ENCODE data around the gene SHROOM1. TPM values are rescaled to one million over a fixed set of nuclear protein-coding genes. Genes with fewer than 3 reads are reported as not detected.
A peak's percentile ranks its signal among the peaks of the same experiment; 100 is the strongest.

The SHROOM1 gene
- total and polyA plus RNA-seq, 2 of the 8 experiments (the other 6 are each of a cell fraction or from before 2014, with no cell fraction given): 3.9 to 5.2 TPM

DNA sequence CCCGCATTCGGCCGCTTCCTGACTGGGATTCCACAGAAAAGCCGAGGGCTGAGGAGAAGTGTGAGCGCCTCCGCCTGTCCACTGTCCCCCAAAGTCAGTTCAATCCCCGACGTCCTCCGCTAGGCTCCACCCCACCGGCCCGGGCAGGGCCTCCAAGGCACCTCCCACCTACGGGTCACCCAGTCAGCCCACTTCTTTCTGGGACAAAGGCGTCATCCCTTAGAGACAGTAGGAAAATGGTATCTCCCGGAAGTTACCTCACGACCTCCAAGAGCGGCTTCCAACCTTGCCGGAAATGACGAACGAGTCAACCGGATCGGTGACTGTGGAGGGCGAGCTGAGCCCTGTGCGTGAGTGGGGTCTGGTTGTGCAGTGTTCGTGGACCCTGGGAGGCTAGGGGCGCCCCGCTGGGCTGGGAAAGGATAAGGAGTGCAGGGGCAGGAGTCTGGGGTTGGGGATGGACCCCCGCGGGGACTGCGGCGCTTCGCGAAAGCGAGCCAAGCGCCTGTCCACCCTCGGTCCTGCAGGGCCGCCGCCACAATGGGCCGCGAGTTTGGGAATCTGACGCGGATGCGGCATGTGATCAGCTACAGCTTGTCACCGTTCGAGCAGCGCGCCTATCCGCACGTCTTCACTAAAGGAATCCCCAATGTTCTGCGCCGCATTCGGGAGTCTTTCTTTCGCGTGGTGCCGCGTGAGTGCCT, 36.0 kb upstream of the SHROOM1 start, which contains the start of the genes GDF9 and UQCRQ:
TSS of gene GDF9 (minus strand) at position 128 of the 704 bp plus-strand sequence. CDS start 1,936 bp downstream, outside the sequence.
TSS of gene UQCRQ (plus strand) at position 301 of the 704 bp plus-strand sequence. CDS start at position 541, 240 bp downstream.
- no peaks in the 10 kb centered on the region for H3K27me3 ChIP-seq (replicated peaks in 1 of 4; ENCODE audit: control insufficient read depth in 3 of 4, extremely low read depth in 1 of 4, insufficient read depth in 3 of 4, low read length in 3 of 4)
- peak within 1 kb of the TSS; percentile 75 to 96 (median 85) for H3K9ac ChIP-seq (replicated peaks in 1 of 4; ENCODE audit: extremely low read depth in 1 of 4, low read depth in 3 of 4, low read length in 3 of 4)
- peaks cover 6% of the 10 kb centered on the region for H3K23me2 ChIP-seq (ENCODE audit: low read depth, low read length)
- peak within 1 kb of the TSS; percentile 81 to 85 for H3K4me2 ChIP-seq (ENCODE audit: insufficient read depth in 1 of 2, low read depth in 2 of 2, low read length in 2 of 2)
- H3K4ac ChIP-seq (replicated peaks; ENCODE audit: insufficient read length, low read depth, low read length): peak within 1 kb of the TSS; percentile 75
- ChIA-PET POLR2A (ENCODE audit: partially characterized antibody) (interaction anchor here (0.6 to 4.3 kb wide), 20 partner anchors 9 to 573 kb away, joined by 3 to 32 read pairs (median 4); partner anchors contain the start of genes HSPA4, KIF3A, SHROOM1 and SLC22A4), CTCF (ENCODE audit: partially characterized antibody) (interaction anchor here (1.0 to 32.2 kb wide), 8 partner anchors 12 to 59 kb away, joined by 3 to 465 read pairs (median 6); partner anchors contain the start of gene SHROOM1)
- no peak within 1 kb of the TSS; the same call in 1 of the 2 replicates for H3K18ac ChIP-seq (ENCODE audit: extremely low read depth, low read length)
- no peaks in the 10 kb centered on the region for H3K9me3 ChIP-seq (ENCODE audit: insufficient read depth in 2 of 2, low read depth in 1 of 2, low read length in 1 of 2)
- peaks cover 0 to 2% of the 10 kb centered on the region in 2 experiments for H4K20me1 ChIP-seq (replicated peaks in 1 of 2; ENCODE audit: control insufficient read depth in 1 of 2, insufficient read depth in 2 of 2, low read length in 2 of 2)
- H2BK5ac ChIP-seq (ENCODE audit: low read depth, low read length): peak within 1 kb of the TSS; percentile 77
- 0 out of 2 replicates have a peak within 1 kb of the TSS, but pooled peaks have one; percentile 58 for H2AK5ac ChIP-seq (ENCODE audit: low read depth, low read length)
- H3K79me2 ChIP-seq (ENCODE audit: control insufficient read depth in 1 of 2, insufficient read depth in 2 of 2, low read length in 2 of 2): peaks cover 3 to 13% of the 10 kb centered on the region in 2 experiments; a peak in 2 of 4 replicates
- peaks cover 6 to 23% (median 14%) of the 10 kb centered on the region in 4 experiments; a peak in 5 of 8 replicates for H3K36me3 ChIP-seq (ENCODE audit: control insufficient read depth in 2 of 4, insufficient read depth in 4 of 4, low read length in 3 of 4)
- H2BK120ac ChIP-seq (replicated peaks; ENCODE audit: low read depth, low read length): no peak within 1 kb of the TSS
- no peak within 1 kb of the TSS for H2BK15ac ChIP-seq (ENCODE audit: low read length)
- no peak within 1 kb of the TSS for H3K14ac ChIP-seq (ENCODE audit: insufficient read length)
- 1% methylated on average over 47 of the region's 55 CpGs; no CpG with 5 or more reads in 1 of the 2 experiments for WGBS, 2 experiments (ENCODE audit: extremely low coverage in 1 of 2, insufficient coverage in 1 of 2, insufficient read length in 1 of 2, insufficient replicate concordance in 2 of 2, low coverage in 1 of 2, low lambda C conversion rate in 2 of 2, missing lambda C conversion rate in 1 of 2)
- H4K91ac ChIP-seq (replicated peaks; ENCODE audit: insufficient read length, low read length): peak within 1 kb of the TSS; percentile 58
- H4K8ac ChIP-seq (ENCODE audit: extremely low read depth, insufficient read depth, low read length): peak within 1 kb of the TSS; percentile 98
- peak within 1 kb of the TSS; percentile 93 for H3K27ac ChIP-seq (ENCODE audit: low read depth, low read length)
- no peak within 1 kb of the TSS for H3K23ac ChIP-seq (ENCODE audit: insufficient read length)
- DNase-seq (ENCODE audit: low read depth in 1 of 2, low spot score in 2 of 2) (peak; percentile 93 to 97), FAIRE-seq (peak; percentile 73)
- H3K4me1 ChIP-seq (replicated peaks in 1 of 4; ENCODE audit: control insufficient read depth in 3 of 4, insufficient read depth in 4 of 4, low read length in 3 of 4): peaks cover 4 to 7% (median 6%) of the 10 kb centered on the region in 4 experiments; a peak in 5 of 7 replicates
- peak within 1 kb of the TSS; percentile 80 to 99 (median 88) for H3K4me3 ChIP-seq (ENCODE audit: extremely low read depth in 1 of 4, insufficient read depth in 2 of 4, low read depth in 3 of 4, low read length in 4 of 4)
- no peak within 1 kb of the TSS for H2BK20ac ChIP-seq (ENCODE audit: low read length)
- H2AFZ ChIP-seq (ENCODE audit: low read length): peak within 1 kb of the TSS; percentile 47
- H2BK12ac ChIP-seq (ENCODE audit: low read depth, low read length): 0 out of 2 replicates have a peak within 1 kb of the TSS, but pooled peaks have one; percentile 2
- H3K56ac ChIP-seq (replicated peaks; ENCODE audit: insufficient read length, low read depth, low read length): peak within 1 kb of the TSS; percentile 67
- peaks cover 3% of the 10 kb centered on the region; the same call in 1 of the 2 replicates for H3K79me1 ChIP-seq (ENCODE audit: low read depth, low read length)
- peak within 1 kb of the TSS; percentile 91 for H4K5ac ChIP-seq (ENCODE audit: insufficient read length, low read depth, low read length)
- TF ChIP-seq, protein P1, sequence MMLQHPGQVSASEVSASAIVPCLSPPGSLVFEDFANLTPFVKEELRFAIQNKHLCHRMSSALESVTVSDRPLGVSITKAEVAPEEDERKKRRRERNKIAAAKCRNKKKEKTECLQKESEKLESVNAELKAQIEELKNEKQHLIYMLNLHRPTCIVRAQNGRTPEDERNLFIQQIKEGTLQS (IDR thresholded peaks at IDR 0.05; ENCODE audit: insufficient read depth, low read depth, low read length): no peak
- peak; percentile 82; the same call in 1 of the 2 replicates for TF ChIP-seq SP4 (IDR thresholded peaks at IDR 0.05; ENCODE audit: low read length)
- TF ChIP-seq EP300 (IDR thresholded peaks at IDR 0.05; ENCODE audit: borderline replicate concordance in 1 of 2, low read depth in 2 of 2, low read length in 2 of 2): peak in 1 of 2 experiments; percentile 99; a peak in 2 of 3 replicates
- no peak for TF ChIP-seq SUZ12 (IDR thresholded peaks at IDR 0.05; ENCODE audit: low read length)
- TF ChIP-seq EZH2 (IDR thresholded peaks at IDR 0.05; ENCODE audit: low read depth, low read length, severe bottlenecking): no peak
- TF ChIP-seq, protein P2, sequence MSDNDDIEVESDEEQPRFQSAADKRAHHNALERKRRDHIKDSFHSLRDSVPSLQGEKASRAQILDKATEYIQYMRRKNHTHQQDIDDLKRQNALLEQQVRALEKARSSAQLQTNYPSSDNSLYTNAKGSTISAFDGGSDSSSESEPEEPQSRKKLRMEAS (IDR thresholded peaks at IDR 0.05): peak; percentile 23; the same call in 1 of the 2 replicates
- peak; percentile 55 for TF ChIP-seq ASH2L (IDR thresholded peaks at IDR 0.05; ENCODE audit: low read length)

Measured in H1 (cell line).